Panc1 (cell line): ENCODE results near the gene PIGR. TPM values are rescaled to one million over a fixed set of nuclear protein-coding genes. Genes with fewer than 3 reads are reported as not detected.

Experiments
- ATAC-seq: fragments of 200-7000 bp; cut with Tn5 transposase; 2 replicates; pipeline ENCODE4 v1.9.1; 2020; ENCODE audit warnings: mild to moderate bottlenecking, moderate library complexity
- BruUV-seq: library from RNA; stranded (reverse); fragments of 400-500 nt; replicated peaks from 2 replicates; lab custom pipeline; 2021; lab: Mats Ljungman, UMichigan
- CTCF ChIA-PET: fragments of 300-600 bp; sonication (Branson Sonifier 250); formaldehyde crosslinking; loops from one replicate; lab custom pipeline; 2022; ENCODE audit warnings: antibody characterized with exemption; lab: Charles Lee
- POLR2A ChIA-PET: fragments of 300-600 bp; sonication (Branson Sonifier 250); formaldehyde crosslinking; loops from one replicate; lab custom pipeline; 2022; ENCODE audit warnings: antibody characterized with exemption; lab: Charles Lee
- DNase-seq: peaks from one replicate; pipeline ENCODE4 v3.0.0-alpha.2; 2010; ENCODE audit warnings: low read depth, low spot score
- H3K27ac ChIP-seq: 2 replicates; pipeline ENCODE4 v1.5.1; 2011; ENCODE audit warnings: mild to moderate bottlenecking, low read length, inconsistent platforms
- H3K27me3 ChIP-seq: fragments of 200-500 bp; sonication (Bioruptor generic); 2 replicates; pipeline ENCODE4 v1.6.0; 2014; ENCODE audit warnings: low read length, inconsistent platforms; ENCODE audit not compliant: control insufficient read depth, insufficient read depth
- H3K36me3 ChIP-seq: fragments of 200-500 bp; sonication (Bioruptor generic); 2 replicates; pipeline ENCODE4 v1.5.1; 2014; ENCODE audit warnings: inconsistent platforms, mild to moderate bottlenecking, low read length, moderate library complexity; ENCODE audit not compliant: control insufficient read depth, insufficient read depth
- H3K4me1 ChIP-seq: 2 replicates; pipeline ENCODE4 v1.5.1; 2011; ENCODE audit warnings: inconsistent platforms, mild to moderate bottlenecking, low read length, moderate library complexity; ENCODE audit not compliant: control insufficient read depth, insufficient read depth
- H3K4me3 ChIP-seq, 2 experiments: 2 replicates each; pipeline ENCODE4 v1.5.1; 2011 to 2012; ENCODE audit warnings: low read depth in 2 of 2, low read length in 2 of 2, mild to moderate bottlenecking in 2 of 2, inconsistent platforms in 1 of 2, moderate library complexity in 1 of 2
- H3K9me3 ChIP-seq: fragments of 200-500 bp; sonication (Bioruptor generic); 2 replicates; pipeline ENCODE4 v1.5.1; 2014; ENCODE audit warnings: low read depth, mild to moderate bottlenecking, inconsistent platforms, low read length, moderate library complexity; ENCODE audit not compliant: control insufficient read depth, insufficient read depth
- CTCF ChIP-seq: fragments of 450-650 bp; IDR thresholded peaks from 2 replicates; pipeline ENCODE4 v1.5.1; 2017; ENCODE audit warnings: mild to moderate bottlenecking
- POLR2AphosphoS5 ChIP-seq: IDR thresholded peaks from 2 replicates; pipeline ENCODE4 v1.6.1; 2012; ENCODE audit warnings: mild to moderate bottlenecking, low read depth, low read length, moderate library complexity
- REST ChIP-seq, 2 experiments: IDR thresholded peaks; 2 replicates each; pipeline ENCODE4 v1.6.1; 2011 to 2012; ENCODE audit warnings: low read depth in 2 of 2, control low read depth in 1 of 2, low read length in 1 of 2, mild to moderate bottlenecking in 1 of 2, moderate library complexity in 1 of 2; ENCODE audit not compliant: insufficient read depth in 1 of 2
- SIN3A ChIP-seq: IDR thresholded peaks from 2 replicates; pipeline ENCODE4 v1.6.1; 2012; ENCODE audit warnings: low read depth, mild to moderate bottlenecking, low read length, moderate library complexity, borderline replicate concordance; ENCODE audit not compliant: insufficient read depth
- TCF7L2 ChIP-seq: IDR thresholded peaks from 2 replicates; pipeline ENCODE4 v1.6.1; 2011; ENCODE audit warnings: mild to moderate bottlenecking, low read depth, low read length, inconsistent platforms
- in situ Hi-C: cut with HindIII; loops from 2 replicates; pipeline ENCODE4 v1.10.0; 2016; ENCODE audit warnings: low sequenced_read_pairs, low pct_unique_long_range_greater_than_20kb
- intact Hi-C: fragments of 100-400 bp; cut with micrococcal nuclease; formaldehyde crosslinking; loops from one replicate; pipeline ENCODE4 v1.10.0; 2022; ENCODE audit not compliant: unreplicated experiment
- total RNA-seq: library from RNA; stranded (reverse); gene quantifications from one replicate; pipeline ENCODE4 v1.2.1, GENCODE V29; 2021; ENCODE audit not compliant: unreplicated experiment

PIGR gene
- total RNA-seq, 1 experiment from 2014 or later: 1.4 TPM

- no peak overlapping the region for H3K4me3 ChIP-seq
- in situ Hi-C loops: no loop called here
- DNase-seq (no peak), ATAC-seq (no peak)
- H3K9me3 ChIP-seq: no peaks in the 10 kb centered on the region
- ChIA-PET POLR2A (no interaction called here), CTCF (interaction anchor here (0.6 kb wide), 1 partner anchor 165 kb away, joined by 4 read pairs; no protein-coding TSS in a partner anchor)
- no peak overlapping the region for H3K27ac ChIP-seq
- TF ChIP-seq POLR2AphosphoS5 (no peak), REST (IDR thresholded peaks at IDR 0.05; ENCODE audit: insufficient read depth in 1 of 2, low read depth in 2 of 2, low read length in 1 of 2) (no peak), CTCF (no peak), TCF7L2 (no peak), SIN3A (no peak)
- H3K36me3 ChIP-seq: no peaks in the 10 kb centered on the region
- no peaks in the 10 kb centered on the region; the same call in 1 of the 2 replicates for H3K27me3 ChIP-seq
- intact Hi-C loops: no loop called here
- no peaks in the 10 kb centered on the region for H3K4me1 ChIP-seq
- BruUV-seq: no TSS peak
Observed at GRCh38 chr1:206899717-206900116, 46.5 kb downstream of the PIGR start.

- Histone ChIP-seq H3K4me1 (no peaks in the 10 kb centered on the region), H3K36me3 (no peaks in the 10 kb centered on the region), H3K4me3 (no peak overlapping the region), H3K27me3 (no peaks in the 10 kb centered on the region; the same call in 1 of the 2 replicates), H3K27ac (no peak overlapping the region), H3K9me3 (no peaks in the 10 kb centered on the region)
- DNase-seq: no peak
- no peak for ATAC-seq
- no TSS peak for BruUV-seq
- TF ChIP-seq POLR2AphosphoS5: no peak
- no peak for TF ChIP-seq CTCF
- TF ChIP-seq TCF7L2: no peak
- TF ChIP-seq REST (IDR thresholded peaks at IDR 0.05; ENCODE audit: insufficient read depth in 1 of 2, low read depth in 2 of 2, low read length in 1 of 2): no peak
- no peak for TF ChIP-seq SIN3A
- in situ Hi-C loops: no loop called here
- CTCF ChIA-PET: no interaction called here
- POLR2A ChIA-PET: no interaction called here
- intact Hi-C loops: no loop called here
Observed at GRCh38 chr1:206898915-206899431, 47.3 kb downstream of the PIGR start.
